ENCODE data around the gene SLC24A1.
A peak's percentile ranks its signal among the peaks of the same experiment; 100 is the strongest.

The SLC24A1 gene

GRCh38 chr15:65619626-65620290, 2.0 kb upstream of the SLC24A1 start:
- DNase-seq: no peak

- no peak for DNase-seq
Measured at GRCh38 chr15:65620833-65621232, 905 bp upstream of the SLC24A1 start.

GRCh38 chr15:65623103-65623502, 1.4 kb downstream of the SLC24A1 start:
- no peak for DNase-seq

- no peak for DNase-seq
Measured at GRCh38 chr15:65626856-65627255, 5.1 kb downstream of the SLC24A1 start.

GRCh38 chr15:65629548-65629947, 7.8 kb downstream of the SLC24A1 start:
- DNase-seq: no peak

- DNase-seq: no peak
Measured at GRCh38 chr15:65630760-65631159, 9.0 kb downstream of the SLC24A1 start.

GRCh38 chr15:65631503-65631902, 9.8 kb downstream of the SLC24A1 start:
- no peak for DNase-seq

GRCh38 chr15:65632780-65633375, 11.1 kb downstream of the SLC24A1 start:
- no peak for DNase-seq

GRCh38 chr15:65633752-65634151, 12.0 kb downstream of the SLC24A1 start:
- no peak for DNase-seq

- no peak for DNase-seq
Measured at GRCh38 chr15:65634356-65634755, 12.6 kb downstream of the SLC24A1 start.

- DNase-seq: no peak
Measured at GRCh38 chr15:65638109-65638508, 16.4 kb downstream of the SLC24A1 start.

- peak; percentile 23 for DNase-seq
Measured at GRCh38 chr15:65638681-65639089, 16.9 kb downstream of the SLC24A1 start.

- DNase-seq: no peak
Measured at GRCh38 chr15:65639509-65639908, 17.8 kb downstream of the SLC24A1 start.

- no peak for DNase-seq
Measured at GRCh38 chr15:65641768-65642475, 20.2 kb downstream of the SLC24A1 start.

- no peak for DNase-seq
Measured at GRCh38 chr15:65642594-65642993, 20.9 kb downstream of the SLC24A1 start.

GRCh38 chr15:65644282-65644681, 22.5 kb downstream of the SLC24A1 start:
- DNase-seq: no peak

- DNase-seq: no peak
Measured at GRCh38 chr15:65645392-65645791, 23.7 kb downstream of the SLC24A1 start.

- no peak for DNase-seq
Measured at GRCh38 chr15:65646486-65646885, 24.7 kb downstream of the SLC24A1 start.

GRCh38 chr15:65650312-65651041, 28.7 kb downstream of the SLC24A1 start:
- no peak for DNase-seq

GRCh38 chr15:65651042-65651322, 29.2 kb downstream of the SLC24A1 start:
- no peak for DNase-seq

- DNase-seq: no peak
Measured at GRCh38 chr15:65651831-65652749, 30.4 kb downstream of the SLC24A1 start.

- DNase-seq: no peak
Measured at GRCh38 chr15:65653341-65653740, 31.6 kb downstream of the SLC24A1 start.

Data from activated gamma-delta T cell treated with Interleukin-2 at 50 U/mL for 16 hours (primary cell).